ENCODE results near the gene ETV6. TPM values are rescaled to one million over a fixed set of nuclear protein-coding genes. Genes with fewer than 3 reads are reported as not detected.

Gene ETV6
- total RNA-seq, 1 experiment from 2014 or later = 14.1 TPM

DNA sequence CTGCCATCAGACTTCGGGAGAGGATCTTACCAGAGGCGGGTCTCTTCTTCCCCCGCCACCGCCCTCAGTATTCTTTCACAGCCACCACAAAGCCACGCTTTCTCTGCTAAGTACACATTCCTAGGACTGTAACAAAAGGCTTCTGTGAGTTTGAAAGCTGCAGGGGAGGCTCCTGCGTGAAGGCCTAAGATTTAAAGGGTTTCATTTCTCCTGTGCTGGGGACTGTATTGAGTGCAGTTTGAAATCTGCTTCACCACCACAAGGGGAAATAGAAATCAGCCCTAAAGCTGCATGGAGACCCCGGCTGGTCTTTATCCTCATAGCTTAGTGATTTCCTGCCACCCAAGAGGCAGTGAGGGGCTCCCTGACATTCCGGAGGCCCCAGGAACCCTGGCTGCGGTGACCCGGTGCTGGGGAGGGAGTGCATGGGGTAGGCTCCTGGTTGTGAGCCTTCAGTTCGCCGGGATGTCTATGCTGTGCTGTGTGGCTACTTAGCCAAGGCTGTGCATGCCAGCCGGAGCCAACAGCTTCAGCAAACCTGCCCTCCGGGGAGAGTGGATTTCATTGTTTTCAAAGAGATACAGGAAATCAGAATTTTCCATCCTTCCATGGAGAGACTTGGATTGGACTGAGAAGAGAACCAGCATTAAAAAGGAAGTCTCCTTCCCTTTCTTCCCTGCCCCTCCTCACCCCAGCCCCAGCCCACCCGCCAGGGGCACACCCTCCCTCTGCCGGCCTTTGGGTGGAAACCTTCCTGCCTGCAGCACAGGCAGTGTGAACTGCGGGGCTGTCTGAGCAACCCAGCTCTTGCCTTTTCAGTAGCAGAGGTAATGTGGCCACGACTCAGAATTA, 163.3 kb downstream of the ETV6 start:
- Histone ChIP-seq H2AFZ (ENCODE audit: low read depth, low read length, poor library complexity, severe bottlenecking) (no peak overlapping the region), H3K4me1 (ENCODE audit: control insufficient read depth in 1 of 2, insufficient read depth in 2 of 2, low read length in 2 of 2) (no peaks in the 10 kb centered on the region), H3K9me2 (ENCODE audit: insufficient read depth) (no peaks in the 10 kb centered on the region), H4K20me1 (ENCODE audit: insufficient read depth) (no peaks in the 10 kb centered on the region), H3K27me3 (ENCODE audit: insufficient read depth, low read length) (no peaks in the 10 kb centered on the region), H3K9ac (ENCODE audit: low read length) (no peak overlapping the region), H3K9me3 (ENCODE audit: control insufficient read depth in 1 of 2, insufficient read depth in 1 of 2, low read depth in 1 of 2, low read length in 2 of 2) (no peaks in the 10 kb centered on the region), H3K4me2 (ENCODE audit: low read length) (no peak overlapping the region), H3K27ac (ENCODE audit: low read depth, low read length) (no peak overlapping the region), H3K79me2 (ENCODE audit: insufficient read depth, low read length) (no peaks in the 10 kb centered on the region), H3K4me3 (replicated peaks in 1 of 2; ENCODE audit: low read depth in 1 of 2, low read length in 2 of 2) (no peak overlapping the region), H3K36me3 (ENCODE audit: control insufficient read depth in 1 of 2, insufficient read depth in 2 of 2, low read length in 2 of 2) (no peaks in the 10 kb centered on the region)
- ChIA-PET POLR2A (no interaction called here), CTCF (no interaction called here), RAD21 (ENCODE audit: low non-redundant PET in 1 of 2, low total read pairs in 2 of 2, uncharacterized antibody in 2 of 2, unreplicated experiment in 2 of 2) (no interaction called here)
- intact Hi-C loops (cut with micrococcal nuclease) = no loop called here
- DNase-seq (ENCODE audit: low read depth, low spot score) = no peak
- ATAC-seq = no peak
- TF ChIP-seq EZH2phosphoT487 (IDR thresholded peaks at IDR 0.05; ENCODE audit: borderline replicate concordance) = no peak
- BruUV-seq (replicated peaks) = no TSS peak

DNA sequence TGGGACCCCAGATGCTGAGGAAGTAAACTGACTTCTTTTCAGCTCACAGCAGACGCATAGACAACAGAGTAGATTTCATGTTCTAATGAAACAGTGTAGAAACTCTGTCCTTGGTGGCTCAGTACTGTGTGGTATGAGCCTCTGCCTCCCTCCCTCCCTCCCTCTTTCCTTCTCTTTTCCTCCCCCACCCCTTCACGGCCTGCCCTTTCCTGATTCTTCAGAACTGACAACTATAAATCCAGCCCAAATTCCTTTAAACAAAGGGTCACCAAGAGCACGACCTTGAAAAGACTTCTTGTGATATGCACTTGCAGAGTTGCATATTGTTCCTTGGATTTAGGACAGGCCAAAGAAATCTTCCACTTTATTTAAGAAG, 164.0 kb downstream of the ETV6 start:
- ChIA-PET RAD21 (ENCODE audit: low non-redundant PET in 1 of 2, low total read pairs in 2 of 2, uncharacterized antibody in 2 of 2, unreplicated experiment in 2 of 2) (no interaction called here), POLR2A (no interaction called here), CTCF (no interaction called here)
- DNase-seq (ENCODE audit: low read depth, low spot score) = no peak
- Histone ChIP-seq H3K27me3 (ENCODE audit: insufficient read depth, low read length) (no peaks in the 10 kb centered on the region), H3K4me2 (ENCODE audit: low read length) (no peak overlapping the region), H3K4me1 (ENCODE audit: control insufficient read depth in 1 of 2, insufficient read depth in 2 of 2, low read length in 2 of 2) (no peaks in the 10 kb centered on the region), H3K9me2 (ENCODE audit: insufficient read depth) (no peaks in the 10 kb centered on the region), H2AFZ (ENCODE audit: low read depth, low read length, poor library complexity, severe bottlenecking) (no peak overlapping the region), H4K20me1 (ENCODE audit: insufficient read depth) (no peaks in the 10 kb centered on the region), H3K79me2 (ENCODE audit: insufficient read depth, low read length) (no peaks in the 10 kb centered on the region), H3K36me3 (ENCODE audit: control insufficient read depth in 1 of 2, insufficient read depth in 2 of 2, low read length in 2 of 2) (no peaks in the 10 kb centered on the region), H3K27ac (ENCODE audit: low read depth, low read length) (no peak overlapping the region), H3K4me3 (replicated peaks in 1 of 2; ENCODE audit: low read depth in 1 of 2, low read length in 2 of 2) (no peak overlapping the region), H3K9me3 (ENCODE audit: control insufficient read depth in 1 of 2, insufficient read depth in 1 of 2, low read depth in 1 of 2, low read length in 2 of 2) (no peaks in the 10 kb centered on the region), H3K9ac (ENCODE audit: low read length) (no peak overlapping the region)
- intact Hi-C loops (cut with micrococcal nuclease) = no loop called here
- ATAC-seq = no peak
- no TSS peak for BruUV-seq (replicated peaks)
- TF ChIP-seq FOSL1 (IDR thresholded peaks at IDR 0.05; ENCODE audit: low read depth) (no peak), ZFX (IDR thresholded peaks at IDR 0.05) (no peak), JUND (IDR thresholded peaks at IDR 0.05) (no peak), YY1 (IDR thresholded peaks at IDR 0.05; ENCODE audit: extremely low read depth, insufficient replicate concordance, low read depth, low read length) (no peak), SRF (IDR thresholded peaks at IDR 0.05; ENCODE audit: low read depth) (no peak), SP1 (IDR thresholded peaks at IDR 0.05; ENCODE audit: low read depth) (no peak), EGR1 (IDR thresholded peaks at IDR 0.05; ENCODE audit: low read depth) (no peak), POLR2AphosphoS5 (IDR thresholded peaks at IDR 0.05; ENCODE audit: low read depth, low read length) (no peak), TCF7L2 (IDR thresholded peaks at IDR 0.05; ENCODE audit: borderline replicate concordance, extremely low read depth, insufficient read depth, insufficient read length) (no peak), RAD21 (IDR thresholded peaks at IDR 0.05; ENCODE audit: low read depth) (no peak), CBX3 (IDR thresholded peaks at IDR 0.05; ENCODE audit: low read depth) (no peak), ZNF274 (IDR thresholded peaks at IDR 0.05; ENCODE audit: low read depth, low read length) (no peak), EZH2 (IDR thresholded peaks at IDR 0.05) (no peak), EZH2phosphoT487 (IDR thresholded peaks at IDR 0.05; ENCODE audit: borderline replicate concordance) (no peak)
- TF ChIP-seq, protein P1, sequence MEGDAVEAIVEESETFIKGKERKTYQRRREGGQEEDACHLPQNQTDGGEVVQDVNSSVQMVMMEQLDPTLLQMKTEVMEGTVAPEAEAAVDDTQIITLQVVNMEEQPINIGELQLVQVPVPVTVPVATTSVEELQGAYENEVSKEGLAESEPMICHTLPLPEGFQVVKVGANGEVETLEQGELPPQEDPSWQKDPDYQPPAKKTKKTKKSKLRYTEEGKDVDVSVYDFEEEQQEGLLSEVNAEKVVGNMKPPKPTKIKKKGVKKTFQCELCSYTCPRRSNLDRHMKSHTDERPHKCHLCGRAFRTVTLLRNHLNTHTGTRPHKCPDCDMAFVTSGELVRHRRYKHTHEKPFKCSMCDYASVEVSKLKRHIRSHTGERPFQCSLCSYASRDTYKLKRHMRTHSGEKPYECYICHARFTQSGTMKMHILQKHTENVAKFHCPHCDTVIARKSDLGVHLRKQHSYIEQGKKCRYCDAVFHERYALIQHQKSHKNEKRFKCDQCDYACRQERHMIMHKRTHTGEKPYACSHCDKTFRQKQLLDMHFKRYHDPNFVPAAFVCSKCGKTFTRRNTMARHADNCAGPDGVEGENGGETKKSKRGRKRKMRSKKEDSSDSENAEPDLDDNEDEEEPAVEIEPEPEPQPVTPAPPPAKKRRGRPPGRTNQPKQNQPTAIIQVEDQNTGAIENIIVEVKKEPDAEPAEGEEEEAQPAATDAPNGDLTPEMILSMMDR (IDR thresholded peaks at IDR 0.05 in 2 of 3, conservative IDR thresholded peaks at IDR 0.05 in 1 of 3; ENCODE audit: borderline replicate concordance in 1 of 3, insufficient read depth in 1 of 3, low read depth in 2 of 3, low read length in 2 of 3) = no peak
- TF ChIP-seq, protein P2, sequence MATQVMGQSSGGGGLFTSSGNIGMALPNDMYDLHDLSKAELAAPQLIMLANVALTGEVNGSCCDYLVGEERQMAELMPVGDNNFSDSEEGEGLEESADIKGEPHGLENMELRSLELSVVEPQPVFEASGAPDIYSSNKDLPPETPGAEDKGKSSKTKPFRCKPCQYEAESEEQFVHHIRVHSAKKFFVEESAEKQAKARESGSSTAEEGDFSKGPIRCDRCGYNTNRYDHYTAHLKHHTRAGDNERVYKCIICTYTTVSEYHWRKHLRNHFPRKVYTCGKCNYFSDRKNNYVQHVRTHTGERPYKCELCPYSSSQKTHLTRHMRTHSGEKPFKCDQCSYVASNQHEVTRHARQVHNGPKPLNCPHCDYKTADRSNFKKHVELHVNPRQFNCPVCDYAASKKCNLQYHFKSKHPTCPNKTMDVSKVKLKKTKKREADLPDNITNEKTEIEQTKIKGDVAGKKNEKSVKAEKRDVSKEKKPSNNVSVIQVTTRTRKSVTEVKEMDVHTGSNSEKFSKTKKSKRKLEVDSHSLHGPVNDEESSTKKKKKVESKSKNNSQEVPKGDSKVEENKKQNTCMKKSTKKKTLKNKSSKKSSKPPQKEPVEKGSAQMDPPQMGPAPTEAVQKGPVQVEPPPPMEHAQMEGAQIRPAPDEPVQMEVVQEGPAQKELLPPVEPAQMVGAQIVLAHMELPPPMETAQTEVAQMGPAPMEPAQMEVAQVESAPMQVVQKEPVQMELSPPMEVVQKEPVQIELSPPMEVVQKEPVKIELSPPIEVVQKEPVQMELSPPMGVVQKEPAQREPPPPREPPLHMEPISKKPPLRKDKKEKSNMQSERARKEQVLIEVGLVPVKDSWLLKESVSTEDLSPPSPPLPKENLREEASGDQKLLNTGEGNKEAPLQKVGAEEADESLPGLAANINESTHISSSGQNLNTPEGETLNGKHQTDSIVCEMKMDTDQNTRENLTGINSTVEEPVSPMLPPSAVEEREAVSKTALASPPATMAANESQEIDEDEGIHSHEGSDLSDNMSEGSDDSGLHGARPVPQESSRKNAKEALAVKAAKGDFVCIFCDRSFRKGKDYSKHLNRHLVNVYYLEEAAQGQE (IDR thresholded peaks at IDR 0.05; ENCODE audit: low read depth) = no peak
